C4-2B (cell line): ENCODE results near the gene SIM2.

ENCODE experiments used
- H3K27ac ChIP-seq: fragments of 450-650 bp; 2 replicates; pipeline ENCODE4 v1.5.1; 2017
- CTCF ChIP-seq: fragments of 450-650 bp; conservative IDR thresholded peaks from 2 replicates; pipeline ENCODE4 v1.5.1; 2017; ENCODE audit warnings: mild to moderate bottlenecking
- ZFX ChIP-seq: fragments of 450-650 bp; IDR thresholded peaks from 2 replicates; pipeline ENCODE4 v1.6.1; 2017

Gene SIM2

GRCh38 chr21:36762642-36763041, 63.7 kb downstream of the SIM2 start:
- H3K27ac ChIP-seq = no peak overlapping the region
- TF ChIP-seq CTCF = no peak
- no peak for TF ChIP-seq ZFX

- H3K27ac ChIP-seq = no peak overlapping the region
- TF ChIP-seq CTCF = no peak
- TF ChIP-seq ZFX = no peak
These were observed 64.4 kb downstream of the SIM2 start for GRCh38 chr21:36763305-36763704.

GRCh38 chr21:36765229-36765628, 66.3 kb downstream of the SIM2 start:
- TF ChIP-seq ZFX (no peak), CTCF (no peak)
- H3K27ac ChIP-seq = no peak overlapping the region

GRCh38 chr21:36766511-36766910, 67.6 kb downstream of the SIM2 start:
- TF ChIP-seq CTCF (no peak), ZFX (no peak)
- no peak overlapping the region for H3K27ac ChIP-seq

- no peak for TF ChIP-seq CTCF
- no peak for TF ChIP-seq ZFX
- no peak overlapping the region for H3K27ac ChIP-seq
These were observed 68.2 kb downstream of the SIM2 start for GRCh38 chr21:36767096-36767495.

GRCh38 chr21:36768496-36768895, 69.6 kb downstream of the SIM2 start:
- H3K27ac ChIP-seq = peak overlapping the region; percentile 29
- TF ChIP-seq CTCF = no peak
- TF ChIP-seq ZFX = no peak

- TF ChIP-seq CTCF = no peak
- TF ChIP-seq ZFX = no peak
- peak overlapping the region; percentile 29 for H3K27ac ChIP-seq
These were observed 70.3 kb downstream of the SIM2 start for GRCh38 chr21:36769051-36769839.
